GOT3 (cell line): ENCODE data around the gene SOD2.
"Not testable (repeated sequence)": the region's sequence is repeated elsewhere in the genome, so short reads cannot be mapped to it uniquely, and the experiment has no call there.

Experiments used
- DNase-seq: peaks from one replicate; lab custom pipeline; 2025; ENCODE audit warnings: mixed read lengths; lab: John Stamatoyannopoulos, UW

SOD2 gene

DNA sequence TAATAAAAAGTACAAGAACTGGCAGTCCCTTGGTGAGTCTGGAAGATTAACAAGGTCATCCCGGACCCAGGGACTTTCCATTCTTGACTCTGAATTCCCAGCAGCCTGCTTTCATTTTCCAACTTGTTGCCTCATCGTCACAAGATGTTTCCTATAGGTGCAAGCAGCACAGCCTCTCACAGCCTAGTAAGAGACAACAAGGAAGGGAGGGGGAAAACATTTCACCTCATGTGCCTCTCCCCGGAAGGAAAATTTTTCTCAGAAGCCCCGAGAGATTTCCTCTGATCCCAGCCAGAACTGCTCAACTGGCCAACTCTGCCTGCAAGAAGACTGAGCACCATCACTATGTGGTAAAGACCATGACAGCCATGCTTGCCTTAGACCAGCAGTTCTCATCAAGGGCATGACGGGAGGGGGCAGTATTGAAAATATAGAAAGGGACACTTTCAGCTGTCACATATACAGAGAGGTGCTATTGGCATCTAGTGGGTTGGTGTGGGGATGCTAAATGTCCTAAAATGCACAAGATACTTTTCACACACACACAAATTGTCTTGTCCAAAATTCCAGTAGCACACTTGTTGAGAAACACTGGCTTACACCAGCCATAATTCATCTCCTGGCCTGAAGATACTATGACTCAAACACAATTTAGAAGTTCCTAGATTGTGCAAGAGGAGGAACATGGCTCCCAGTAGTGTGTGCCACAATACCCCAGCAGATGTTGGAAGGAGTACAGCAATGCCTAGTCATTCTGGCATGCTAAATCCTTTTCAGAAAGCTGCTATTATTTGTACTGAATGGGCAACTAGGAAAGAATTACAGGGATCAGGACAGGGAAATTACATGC lies 23.4 kb upstream of the SOD2 start:
- peak; percentile 46 for DNase-seq

GRCh38 chr6:159715605-159716004 lies 22.6 kb upstream of the SOD2 start:
- no peak for DNase-seq

DNA sequence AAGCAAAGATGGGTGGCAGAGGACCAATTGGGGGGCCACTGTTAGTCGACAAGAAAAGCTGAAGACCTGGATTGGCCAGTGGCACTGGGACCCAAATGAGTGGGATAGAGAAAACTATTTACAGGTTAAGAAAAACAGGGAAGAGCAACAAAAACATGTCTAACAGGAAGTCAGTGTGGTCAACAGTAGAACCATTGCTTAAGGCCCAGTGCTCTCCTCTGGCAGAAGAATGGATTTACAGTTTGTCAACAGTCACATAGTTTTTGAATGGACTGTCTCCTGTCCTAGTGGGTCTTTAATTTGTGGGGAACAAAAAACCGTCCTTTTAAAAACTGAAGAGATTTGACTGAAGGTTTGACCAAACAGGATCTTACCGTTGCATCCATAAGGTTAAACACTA lies 22.1 kb upstream of the SOD2 start:
- no peak for DNase-seq

DNA sequence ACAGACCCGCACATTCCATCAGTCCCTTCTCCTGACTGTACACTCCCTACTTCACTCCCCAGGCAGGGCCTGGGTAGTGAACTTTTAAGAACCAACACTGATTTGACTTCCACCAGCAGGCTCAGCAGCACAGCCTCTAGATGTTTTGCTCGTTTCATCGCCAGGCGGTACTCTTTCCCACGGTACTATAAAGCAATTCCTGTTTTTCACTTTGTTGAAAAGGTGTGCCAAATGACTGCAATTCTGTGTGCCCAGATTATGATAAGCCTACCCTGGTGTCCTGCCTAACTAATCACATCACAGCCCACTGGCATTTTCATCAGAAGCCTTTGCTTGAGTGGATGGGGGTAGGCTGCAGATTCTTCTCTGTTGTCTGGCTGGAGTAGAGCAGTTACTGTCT lies 21.4 kb upstream of the SOD2 start:
- DNase-seq: no peak

DNA sequence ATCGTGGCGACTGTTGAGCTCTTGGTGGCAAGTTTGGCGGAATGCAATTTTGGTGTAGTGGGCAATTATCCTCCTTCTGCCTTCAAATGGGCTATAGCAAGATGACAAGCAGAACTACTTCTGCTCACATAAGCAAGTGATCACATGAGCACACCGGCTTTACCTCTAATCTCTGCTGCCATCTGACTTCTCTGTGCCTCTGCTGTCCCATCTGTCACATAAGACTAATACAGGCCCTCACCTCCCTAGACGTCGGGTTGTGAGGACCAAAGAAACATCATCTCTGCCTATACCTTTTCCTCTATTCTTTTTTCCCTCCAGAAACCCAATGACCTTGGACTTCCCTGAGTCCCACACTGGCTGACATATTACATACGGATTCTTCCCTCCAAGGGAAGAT lies 20.9 kb upstream of the SOD2 start:
- no peak for DNase-seq

DNA sequence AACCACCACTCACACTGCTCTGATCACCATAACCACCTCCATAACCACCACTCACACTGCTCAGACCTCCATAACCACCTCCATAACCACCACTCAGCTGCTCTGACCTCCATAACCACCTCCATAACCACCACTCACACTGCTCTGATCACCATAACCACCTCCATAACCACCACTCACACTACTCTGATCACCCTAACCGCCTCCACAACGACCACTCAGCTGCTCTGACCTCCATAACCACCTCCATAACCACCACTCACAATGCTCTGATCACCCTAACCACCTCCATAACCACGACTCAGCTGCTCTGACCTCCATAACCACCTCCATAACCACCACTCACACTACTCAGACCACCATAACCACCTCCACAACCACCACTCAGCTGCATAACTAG lies 19.3 kb upstream of the SOD2 start:
- DNase-seq: not testable (repeated sequence)

DNA sequence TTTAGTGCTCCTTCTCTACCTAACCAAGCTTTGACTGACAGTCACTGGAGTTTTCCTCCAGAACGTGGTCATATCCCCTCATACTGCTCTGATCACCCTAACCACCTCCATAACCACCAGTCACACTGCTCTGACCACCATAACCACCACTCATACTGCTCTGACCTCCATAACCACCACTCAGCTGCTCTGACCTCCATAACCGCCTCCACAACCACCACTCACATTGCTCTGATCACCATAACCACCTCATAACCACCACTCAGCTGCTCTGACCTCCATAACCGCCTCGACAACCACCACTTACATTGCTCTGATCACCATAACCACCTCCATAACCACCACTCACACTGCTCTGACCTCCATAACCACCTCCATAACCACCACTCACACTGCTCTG lies 17.6 kb upstream of the SOD2 start:
- not testable (repeated sequence) for DNase-seq

GRCh38 chr6:159701413-159701999 lies 8.5 kb upstream of the SOD2 start:
- no peak for DNase-seq

- DNase-seq: no peak
These were observed 7.9 kb upstream of the SOD2 start for GRCh38 chr6:159700970-159701369.

- no peak for DNase-seq
These were observed 2.9 kb upstream of the SOD2 start for GRCh38 chr6:159695984-159696383.

DNA sequence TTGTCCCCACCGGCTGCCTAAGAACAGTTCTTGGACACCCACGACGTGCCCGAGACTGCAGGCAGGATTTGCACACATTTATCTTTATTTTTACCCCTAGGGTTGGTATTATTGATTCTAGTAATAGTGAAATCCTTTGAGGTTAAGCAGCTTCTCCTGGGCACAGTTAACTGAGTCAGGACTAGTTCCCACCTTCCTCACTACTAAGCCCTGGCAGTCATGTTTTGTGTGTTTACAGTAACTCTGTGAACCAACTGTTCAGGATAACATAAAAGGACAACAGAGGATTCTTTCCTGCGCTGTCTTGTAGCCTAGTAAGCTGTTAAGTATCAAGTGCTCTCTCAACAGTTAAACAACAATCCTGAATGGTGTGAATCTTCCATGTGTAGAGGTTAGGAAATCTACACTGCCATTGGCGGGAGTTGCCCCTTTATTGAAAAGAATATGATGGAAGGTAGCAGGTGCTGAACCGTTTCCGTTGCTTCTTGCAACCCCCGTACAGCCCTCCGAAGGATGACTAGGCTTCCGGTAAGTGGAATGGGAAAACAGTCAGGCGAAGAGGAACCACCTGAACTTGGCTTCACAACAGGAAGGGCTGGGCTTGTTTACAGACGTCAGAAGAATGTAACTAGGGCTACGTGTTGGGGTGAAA lies 979 bp upstream of the SOD2 start:
- DNase-seq: no peak

DNA sequence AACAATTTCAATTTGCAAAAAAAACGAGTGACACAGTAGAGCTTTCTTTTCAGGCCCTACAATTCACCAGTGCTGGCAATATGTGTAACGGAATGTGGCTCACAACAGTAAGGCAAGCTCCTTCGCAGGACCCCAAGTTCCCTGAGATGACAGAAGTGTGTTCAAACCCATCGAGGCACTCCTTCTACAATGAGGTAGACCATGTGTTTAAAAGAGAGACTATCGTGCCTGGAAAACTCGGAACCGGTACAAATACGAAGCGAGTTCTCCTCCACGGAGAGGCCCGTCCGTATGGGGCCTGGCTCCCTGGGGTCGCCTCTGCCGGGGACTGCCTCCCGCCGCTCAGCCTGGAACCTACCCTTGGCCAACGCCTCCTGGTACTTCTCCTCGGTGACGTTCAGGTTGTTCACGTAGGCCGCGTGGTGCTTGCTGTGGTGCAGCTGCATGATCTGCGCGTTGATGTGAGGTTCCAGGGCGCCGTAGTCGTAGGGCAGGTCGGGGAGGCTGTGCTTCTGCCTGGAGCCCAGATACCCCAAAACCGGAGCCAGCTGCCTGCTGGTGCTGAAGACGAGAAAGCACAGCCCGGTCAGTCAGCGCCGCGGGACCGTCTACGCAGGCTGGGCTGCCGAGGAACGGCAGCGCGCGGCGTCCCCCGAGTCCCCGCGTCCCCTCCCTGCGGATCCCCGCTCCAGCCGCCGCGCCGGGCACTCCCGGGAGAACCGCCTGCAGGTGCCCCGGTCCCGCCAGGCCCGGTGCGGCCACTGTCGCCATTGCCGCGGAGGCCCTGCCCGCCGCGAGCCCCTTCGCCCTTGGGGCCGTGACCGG lies 526 bp downstream of the SOD2 start:
- DNase-seq: peak; percentile 47

GRCh38 chr6:159691963-159692287 lies 1.1 kb downstream of the SOD2 start:
- DNase-seq: no peak

GRCh38 chr6:159691133-159691962 lies 1.7 kb downstream of the SOD2 start:
- no peak for DNase-seq

- not testable (repeated sequence) for DNase-seq
These were observed 2.9 kb downstream of the SOD2 start for GRCh38 chr6:159690135-159690534.

DNA sequence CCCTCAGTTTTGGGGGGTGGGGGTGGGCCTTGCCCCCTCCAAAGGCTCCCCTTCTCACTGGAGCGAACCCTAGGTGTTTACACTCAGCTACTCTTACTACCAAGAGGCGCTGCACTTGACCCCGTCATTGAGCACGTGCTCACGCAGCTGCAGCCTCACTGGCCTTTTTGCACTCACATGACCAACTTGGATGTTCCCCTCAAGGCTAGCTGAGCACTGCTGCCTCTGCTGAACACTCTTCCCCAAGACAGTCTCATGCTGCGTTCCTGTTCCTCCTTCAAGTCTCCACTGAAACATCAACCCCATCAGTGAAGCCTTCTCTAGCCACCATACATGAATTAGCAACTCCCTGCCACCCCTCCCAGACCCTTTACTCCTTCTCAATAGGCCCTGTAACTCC lies 4.0 kb downstream of the SOD2 start:
- DNase-seq: no peak

- no peak for DNase-seq
These were observed 4.7 kb downstream of the SOD2 start for GRCh38 chr6:159688266-159688905.

DNA sequence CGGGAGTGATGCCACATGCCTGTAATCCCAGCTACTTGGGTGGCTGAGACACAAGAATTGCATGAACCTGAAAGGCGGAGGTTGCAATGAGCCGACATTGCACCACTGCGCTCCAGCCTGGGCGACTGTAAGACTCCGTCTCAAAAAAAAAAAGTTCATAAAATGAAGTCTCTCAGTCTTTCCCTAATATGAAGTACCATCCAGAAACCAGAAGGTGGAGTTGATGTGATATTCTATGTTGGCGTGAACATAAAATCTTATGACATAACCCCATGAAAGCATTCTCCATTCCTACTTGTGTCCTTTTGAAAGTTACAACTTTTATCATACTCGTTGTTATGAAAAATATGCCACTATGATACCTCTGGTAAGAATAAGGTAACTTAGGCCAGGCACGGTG lies 5.7 kb downstream of the SOD2 start:
- no peak for DNase-seq

DNA sequence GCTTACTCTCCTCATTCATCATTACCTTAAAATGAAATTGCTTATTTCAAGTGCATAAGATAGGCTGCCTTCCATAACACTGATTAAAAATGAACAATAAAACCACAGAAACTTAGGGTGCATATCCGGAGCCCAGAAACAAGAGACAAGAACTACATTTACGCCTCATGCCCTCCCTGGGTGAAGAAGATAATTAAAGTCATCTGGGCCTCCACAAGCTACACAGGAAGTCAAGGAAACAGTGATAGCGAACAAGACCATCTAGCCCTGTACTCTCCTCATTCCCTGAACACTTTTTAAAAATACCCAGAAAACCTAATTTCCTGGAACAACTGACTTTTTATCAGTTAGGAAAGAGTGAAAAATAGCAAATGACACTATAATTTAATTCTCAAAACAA lies 6.3 kb downstream of the SOD2 start:
- no peak for DNase-seq

DNA sequence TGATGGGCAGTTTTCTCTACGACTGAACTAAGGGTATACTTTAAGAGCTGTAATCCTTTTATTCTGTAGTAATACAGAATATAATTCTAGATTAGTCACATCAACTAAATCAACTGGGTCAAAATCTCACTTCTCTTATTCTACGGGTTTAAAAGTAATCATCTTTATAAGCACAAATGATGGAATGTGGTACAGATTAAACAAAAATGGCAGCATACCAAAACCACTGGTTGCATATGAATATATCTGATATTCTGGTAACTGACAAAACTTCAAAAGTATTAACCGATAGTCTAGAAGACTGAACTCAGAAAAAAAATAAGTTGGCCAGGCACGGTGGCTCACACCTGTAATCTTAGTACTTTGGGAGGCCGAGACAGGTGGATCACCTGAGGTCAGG lies 7.0 kb downstream of the SOD2 start:
- no peak for DNase-seq

DNA sequence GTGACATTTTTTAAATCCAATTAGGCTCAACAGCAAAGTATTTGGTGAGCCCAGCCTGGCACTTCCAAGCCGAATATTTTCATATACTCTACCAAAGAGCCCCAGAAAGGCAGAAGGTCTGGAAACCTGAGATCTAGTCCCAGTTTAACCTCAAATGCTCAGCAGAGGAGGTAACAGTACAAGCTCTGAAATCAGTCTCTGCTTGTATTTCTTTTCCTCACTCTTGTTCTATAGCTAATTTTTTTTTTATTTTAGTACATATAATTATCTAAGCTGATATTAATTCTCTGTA lies 9.1 kb downstream of the SOD2 start:
- DNase-seq: no peak
